ENCODE measurements around the gene MRGPRF.
"Not testable (repeated sequence)": the region's sequence is repeated elsewhere in the genome, so short reads cannot be mapped to it uniquely, and the experiment has no call there.

The MRGPRF gene

DNA sequence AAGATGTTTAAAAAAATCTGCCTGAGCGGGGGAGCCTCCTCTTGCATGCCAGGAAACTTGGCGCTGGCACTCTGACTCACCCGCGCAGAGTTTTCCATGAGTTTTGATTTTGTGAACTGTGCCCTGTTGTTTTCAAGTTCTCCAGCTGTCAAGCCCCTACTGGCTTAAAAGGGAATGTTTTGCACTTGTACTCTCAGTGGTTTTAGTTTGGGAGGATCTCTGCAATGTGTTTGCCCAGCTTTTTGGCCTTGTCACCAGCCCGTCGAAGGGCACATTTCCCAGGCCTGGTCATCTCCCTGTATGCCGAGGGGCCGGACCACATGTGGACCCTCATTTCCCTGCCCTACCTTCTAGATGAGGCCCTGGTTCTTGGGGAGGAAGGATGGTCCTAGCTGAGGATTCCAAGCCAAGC lies 12.2 kb downstream of the MRGPRF start:
- peak; percentile 65 for TF ChIP-seq CTCF (IDR thresholded peaks at IDR 0.05; ENCODE audit: low read depth, low read length)
- in situ Hi-C loops (cut with HindIII; ENCODE audit: low sequenced_read_pairs): no loop called here
- H3K4me3 ChIP-seq (ENCODE audit: low read depth, low read length): no peak overlapping the region
- peak; percentile 82 for DNase-seq (ENCODE audit: low read depth, low spot score)

- DNase-seq (ENCODE audit: low read depth, low spot score): no peak
Observed at GRCh38 chr11:69000391-69000790, 12.7 kb downstream of the MRGPRF start.

GRCh38 chr11:68999748-69000355 lies 13.2 kb downstream of the MRGPRF start:
- H3K4me3 ChIP-seq (ENCODE audit: low read depth, low read length); DNase-seq (ENCODE audit: low read depth, low spot score); in situ Hi-C loops (cut with HindIII; ENCODE audit: low sequenced_read_pairs): not testable (repeated sequence)

More at GRCh38 chr11:69000391-69000790, 12.7 kb downstream of the MRGPRF start:
- in situ Hi-C loops (cut with HindIII; ENCODE audit: low sequenced_read_pairs): no loop called here
- no peak overlapping the region for H3K4me3 ChIP-seq (ENCODE audit: low read depth, low read length)
- TF ChIP-seq CTCF (IDR thresholded peaks at IDR 0.05; ENCODE audit: low read depth, low read length): no peak

GRCh38 chr11:68999093-68999747 lies 13.8 kb downstream of the MRGPRF start:
- no peak for TF ChIP-seq CTCF (IDR thresholded peaks at IDR 0.05; ENCODE audit: low read depth, low read length)
- no peak overlapping the region for H3K4me3 ChIP-seq (ENCODE audit: low read depth, low read length)
- no peak for DNase-seq (ENCODE audit: low read depth, low spot score)
- in situ Hi-C loops (cut with HindIII; ENCODE audit: low sequenced_read_pairs): no loop called here

- no peak for TF ChIP-seq CTCF (IDR thresholded peaks at IDR 0.05; ENCODE audit: low read depth, low read length)
- peak; percentile 33 for DNase-seq (ENCODE audit: low read depth, low spot score)
- in situ Hi-C loops (cut with HindIII; ENCODE audit: low sequenced_read_pairs): no loop called here
- H3K4me3 ChIP-seq (ENCODE audit: low read depth, low read length): no peak overlapping the region
Observed at GRCh38 chr11:68998390-68998911, 14.6 kb downstream of the MRGPRF start.

DNA sequence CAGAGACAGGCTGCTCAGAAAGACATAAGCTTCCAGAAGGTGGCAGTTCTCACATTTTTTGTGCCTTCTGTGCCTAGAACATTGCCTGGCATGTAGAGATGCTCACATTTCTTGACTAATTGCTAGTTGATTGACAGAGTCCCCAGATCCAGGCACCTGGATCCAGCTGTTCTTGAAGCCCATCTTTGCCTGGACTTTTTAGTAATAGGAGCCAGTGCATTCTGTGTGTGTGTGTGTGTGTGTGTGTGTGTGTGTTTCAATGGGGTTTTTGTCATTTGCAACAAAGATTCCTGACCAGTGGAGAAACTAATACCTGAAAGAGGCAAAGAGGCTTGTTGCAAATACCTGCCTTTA lies 15.1 kb downstream of the MRGPRF start:
- DNase-seq (ENCODE audit: low read depth, low spot score): no peak
- no peak for TF ChIP-seq CTCF (IDR thresholded peaks at IDR 0.05; ENCODE audit: low read depth, low read length)
- H3K4me3 ChIP-seq (ENCODE audit: low read depth, low read length): no peak overlapping the region
- in situ Hi-C loops (cut with HindIII; ENCODE audit: low sequenced_read_pairs): no loop called here

Data from astrocyte of the spinal cord (primary cell).